Umbilical cord (tissue), 2 donors: ENCODE results near the gene SPARC. TPM values are rescaled to one million over a fixed set of nuclear protein-coding genes. Genes with fewer than 3 reads are reported as not detected.
A peak's percentile ranks its signal among the peaks of the same experiment; 100 is the strongest.

Experiments
- DNase-seq: peaks from one replicate; pipeline ENCODE4 v3.0.0-alpha.2; 2015; ENCODE audit warnings: low spot score
- total RNA-seq: library from RNA; depleted of rRNA; stranded (reverse); fragments of >200 nt; gene quantifications from one replicate; pipeline ENCODE4 v1.2.3, GENCODE V29; 2014; ENCODE audit warnings: low replicate concordance; ENCODE audit not compliant: insufficient read depth

The SPARC gene
- total RNA-seq, 1 donor from 2014 or later = 7,643 TPM

- DNase-seq = no peak
These were observed 62.2 kb downstream of the SPARC start for GRCh38 chr5:151624476-151624875.

GRCh38 chr5:151622367-151623088 is 64.2 kb downstream of the SPARC start:
- no peak for DNase-seq

GRCh38 chr5:151620461-151620840 is 66.3 kb downstream of the SPARC start:
- no peak for DNase-seq

GRCh38 chr5:151619812-151620460 is 66.8 kb downstream of the SPARC start:
- peak; percentile 55 for DNase-seq

GRCh38 chr5:151618907-151619306 is 67.8 kb downstream of the SPARC start:
- no peak for DNase-seq

- DNase-seq = no peak
These were observed 68.6 kb downstream of the SPARC start for GRCh38 chr5:151617841-151618710.

- DNase-seq = no peak
These were observed 69.3 kb downstream of the SPARC start for GRCh38 chr5:151617383-151617840.

- peak; percentile 57 for DNase-seq
These were observed 71.3 kb downstream of the SPARC start for GRCh38 chr5:151615431-151615830.

GRCh38 chr5:151614565-151614964 is 72.2 kb downstream of the SPARC start:
- no peak for DNase-seq

- DNase-seq = peak; percentile 67
These were observed 73.9 kb downstream of the SPARC start for GRCh38 chr5:151612689-151613427.

- no peak for DNase-seq
These were observed 75.5 kb downstream of the SPARC start for GRCh38 chr5:151611127-151611775.

Other genes with a start within 250 kb of the SPARC start
- gene SLC36A1, start 239.3 kb downstream of the SPARC start, total RNA-seq = 4.1 TPM
- 3.6 TPM for gene FAT2, start 95.6 kb downstream of the SPARC start, total RNA-seq
- gene ATOX1, start 71.7 kb upstream of the SPARC start, total RNA-seq = 33.2 TPM
- 143 TPM for gene G3BP1, start 85.0 kb upstream of the SPARC start, total RNA-seq
- gene GLRA1, start 237.9 kb upstream of the SPARC start, total RNA-seq = not detected